GM12878 (cell line): ENCODE results near the gene COL18A1. TPM values are rescaled to one million over a fixed set of nuclear protein-coding genes. Genes with fewer than 3 reads are reported as not detected.

ENCODE experiments used
- ATAC-seq: fragments of 200-7000 bp; cut with Tn5 transposase; 3 replicates; pipeline ENCODE4 v1.9.1; 2020; ENCODE audit warnings: mild to moderate bottlenecking, moderate library complexity
- BruUV-seq: library from RNA; stranded (reverse); fragments of 400-500 nt; replicated peaks from 2 replicates; lab custom pipeline; 2021; lab: Mats Ljungman, UMichigan
- CTCF ChIA-PET: fragments of 300-600 bp; sonication (Branson Sonifier 250); formaldehyde crosslinking; extraction: SDS; loops from one replicate; lab custom pipeline; 2021; ENCODE audit warnings: inconsistent platforms; lab: Yijun Ruan, JAX
- POLR2A ChIA-PET: fragments of 350-600 bp; formaldehyde crosslinking; extraction: SDS; loops from one replicate; lab custom pipeline; 2021; ENCODE audit warnings: inconsistent platforms; lab: Charles Lee
- RAD21 ChIA-PET: fragments of 300-600 bp; sonication (Branson Sonifier 250); formaldehyde crosslinking; loops from one replicate; lab custom pipeline; 2023; ENCODE audit warnings: antibody characterized with exemption; ENCODE audit not compliant: unreplicated experiment; lab: Charles Lee
- SMC1A ChIA-PET: fragments of 300-600 bp; sonication (Branson Sonifier 250); formaldehyde crosslinking; loops from one replicate; lab custom pipeline; 2023; ENCODE audit not compliant: unreplicated experiment, uncharacterized antibody; lab: Charles Lee
- DNase-seq: peaks from one replicate; pipeline ENCODE4 v3.0.0-alpha.2; 2011; ENCODE audit warnings: low read depth, low spot score
- FAIRE-seq: peaks from 3 replicates; lab custom pipeline; 2011; peaks lifted over from hg19 to GRCh38; lab: Jason Lieb, UNC
- H2AFZ ChIP-seq: 2 replicates; pipeline ENCODE4 v1.6.0; 2011; ENCODE audit warnings: low read depth, low read length, control low read depth; ENCODE audit not compliant: control insufficient read depth
- H3K27ac ChIP-seq: 2 replicates; pipeline ENCODE4 v1.5.1; 2011; ENCODE audit warnings: control low read depth; ENCODE audit not compliant: control insufficient read depth, insufficient read depth
- H3K27me3 ChIP-seq, 2 experiments: replicated peaks in 1 of 2; 2 replicates each; pipeline versions ENCODE4 v1.6.0 to v1.6.1; 2011; ENCODE audit warnings: low read length in 1 of 2; ENCODE audit not compliant: control insufficient read depth in 2 of 2, insufficient read depth in 2 of 2
- H3K36me3 ChIP-seq, 2 experiments: 2 replicates each; pipeline ENCODE4 v1.5.1; 2011; ENCODE audit warnings: low read length in 1 of 2; ENCODE audit not compliant: control insufficient read depth in 2 of 2, insufficient read depth in 2 of 2
- H3K4me1 ChIP-seq: 2 replicates; pipeline ENCODE4 v1.6.1; 2011; ENCODE audit warnings: mild to moderate bottlenecking, low read length, moderate library complexity, mixed read lengths; ENCODE audit not compliant: control insufficient read depth, insufficient read depth
- H3K4me2 ChIP-seq: 2 replicates; pipeline ENCODE4 v1.6.0; 2011; ENCODE audit warnings: control low read depth; ENCODE audit not compliant: control insufficient read depth, insufficient read depth
- H3K4me3 ChIP-seq: fragments of 200-600 bp; sonication (generic); 2 replicates; pipeline ENCODE4 v1.5.1; 2016
- H3K79me2 ChIP-seq: 2 replicates; pipeline ENCODE4 v1.6.0; 2011; ENCODE audit warnings: low read length; ENCODE audit not compliant: control insufficient read depth, insufficient read depth
- H3K9ac ChIP-seq: 2 replicates; pipeline ENCODE4 v1.8.0; 2011; ENCODE audit warnings: low read length, control low read depth, mixed read lengths; ENCODE audit not compliant: control insufficient read depth, insufficient read depth
- H3K9me3 ChIP-seq: replicated peaks from 3 replicates; pipeline ENCODE4 v1.5.1; 2011; ENCODE audit warnings: mild to moderate bottlenecking, low read length; ENCODE audit not compliant: control insufficient read depth, insufficient read depth
- H4K20me1 ChIP-seq: 2 replicates; pipeline ENCODE4 v1.6.0; 2011; ENCODE audit not compliant: control insufficient read depth, insufficient read depth
- BCL3 ChIP-seq: IDR thresholded peaks from 2 replicates; pipeline ENCODE4 v1.6.1; 2011; ENCODE audit warnings: borderline replicate concordance, low read depth, mild to moderate bottlenecking, moderate library complexity, low read length; ENCODE audit not compliant: insufficient read depth, poor library complexity, severe bottlenecking
- CBFB ChIP-seq: IDR thresholded peaks from 2 replicates; pipeline ENCODE4 v1.6.1; 2016; ENCODE audit warnings: antibody characterized with exemption, low read depth
- CBX5 ChIP-seq: sonication (generic); IDR thresholded peaks from 2 replicates; pipeline ENCODE4 v1.6.1; 2016; ENCODE audit warnings: low read depth, moderate library complexity, mild to moderate bottlenecking, inconsistent platforms
- CEBPB ChIP-seq, 2 experiments: fragments of 150-350 bp in 1 of 2; IDR thresholded peaks; 2 replicates each; pipeline ENCODE4 v1.6.1; 2012 to 2014; ENCODE audit warnings: low read depth in 2 of 2, low read length in 2 of 2, borderline replicate concordance in 1 of 2, inconsistent platforms in 1 of 2
- EGR1 ChIP-seq, 2 experiments: IDR thresholded peaks; 1 replicate in 1 of 2; 2 replicates in 1 of 2; pipeline ENCODE4 v1.6.1; 2011 to 2012; ENCODE audit warnings: low read depth in 2 of 2, low read length in 2 of 2, borderline replicate concordance in 1 of 2, mild to moderate bottlenecking in 1 of 2, moderate library complexity in 1 of 2
- ETV6 ChIP-seq, 2 experiments: fragments of 450-650 bp in 1 of 2; IDR thresholded peaks in 1 of 2; conservative IDR thresholded peaks in 1 of 2; 2 replicates each; pipeline ENCODE4 v1.6.1; 2014; ENCODE audit warnings: antibody characterized with exemption in 1 of 2, borderline replicate concordance in 1 of 2, low read depth in 1 of 2, mild to moderate bottlenecking in 1 of 2, moderate library complexity in 1 of 2
- FOS ChIP-seq: IDR thresholded peaks from 3 replicates; pipeline ENCODE4 v1.6.1; 2011; ENCODE audit warnings: borderline replicate concordance; ENCODE audit not compliant: insufficient read length; ENCODE audit errors: extremely low read depth
- HCFC1 ChIP-seq: fragments of 150-350 bp; IDR thresholded peaks from 2 replicates; pipeline ENCODE4 v1.6.1; 2014; ENCODE audit warnings: low read length
- JUND ChIP-seq: IDR thresholded peaks from 2 replicates; pipeline ENCODE4 v1.6.1; 2012; ENCODE audit warnings: low read depth, mild to moderate bottlenecking, low read length, improper control_type of control experiment, moderate library complexity
- SMARCA5 ChIP-seq: fragments of 450-650 bp; IDR thresholded peaks from 2 replicates; pipeline ENCODE4 v1.6.1; 2017; ENCODE audit warnings: mild to moderate bottlenecking
- SMC3 ChIP-seq: IDR thresholded peaks from 2 replicates; pipeline ENCODE4 v1.6.1; 2011; ENCODE audit warnings: low read length, improper control_type of control experiment, borderline replicate concordance
- SREBF2 ChIP-seq: IDR thresholded peaks from 2 replicates; pipeline ENCODE4 v1.6.1; 2012; ENCODE audit warnings: mild to moderate bottlenecking, low read length
- TARDBP ChIP-seq: IDR thresholded peaks from 2 replicates; pipeline ENCODE4 v1.6.1; 2016; ENCODE audit warnings: borderline replicate concordance
- USF2 ChIP-seq: IDR thresholded peaks from 2 replicates; pipeline ENCODE4 v1.6.1; 2011; ENCODE audit warnings: low read depth, low read length, improper control_type of control experiment, borderline replicate concordance
- WGBS: methylation state at CpG from one replicate; pipeline ENCODE4 v1.1.6; 2016; ENCODE audit warnings: low lambda C conversion rate; ENCODE audit not compliant: insufficient replicate concordance, insufficient coverage; ENCODE audit errors: missing lambda C conversion rate; 5-methylcytosine and 5-hydroxymethylcytosine counted together
- in situ Hi-C: fragments of 300-500 bp; cut with MboI; formaldehyde crosslinking; loops from 9 replicates; pipeline ENCODE4 v1.14.3; 2018; ENCODE audit warnings: mixed read lengths
- intact Hi-C: fragments of 100-400 bp; cut with micrococcal nuclease; formaldehyde crosslinking; loops from one replicate; pipeline ENCODE4 v1.14.2; 2022; ENCODE audit not compliant: unreplicated experiment
- polyA plus RNA-seq, 11 experiments: library from polyadenylated mRNA; depleted of rRNA in 4 of 11; unstranded in 6 of 11; stranded (reverse) in 5 of 11; fragments of >200 nt; fragmentation: Nextera tagmentation in 4 of 11; fragmentation: Illumina TruSeq in 1 of 11; extraction: Ambion mirVana in 4 of 11; extraction: Trizol in 1 of 11; gene quantifications; 1 replicate in 1 of 11; 2 replicates in 10 of 11; pipeline versions ENCODE4 v1.2.1 to v1.2.3, GENCODE V29; 2011 to 2016; ENCODE audit warnings: inconsistent platforms in 2 of 11, missing spikeins in 2 of 11, low read depth in 1 of 11
- total RNA-seq, 4 experiments: library from RNA; depleted of rRNA in 3 of 4; stranded (reverse); fragments of >200 nt in 3 of 4; fragmentation: Illumina TruSeq in 1 of 4; extraction: Trizol in 1 of 4; gene quantifications; 2 replicates each; pipeline versions ENCODE4 v1.2.1 to v1.2.3, GENCODE V29; 2013 to 2021
- TF ChIP-seq, protein P1 (sequence below): fragments of 450-650 bp; conservative IDR thresholded peaks from 2 replicates; pipeline ENCODE4 v1.6.1; 2017; ENCODE audit warnings: mild to moderate bottlenecking, moderate library complexity
- TF ChIP-seq, protein P2 (sequence below): fragments of 150-350 bp; IDR thresholded peaks from 2 replicates; pipeline ENCODE4 v1.6.1; 2014; ENCODE audit warnings: mild to moderate bottlenecking, low read depth, low read length

Gene COL18A1
- total and polyA plus RNA-seq, 10 of the 15 experiments (the other 5 are each of a cell fraction or from before 2014, with no cell fraction given), result under 0.01 to 0.49 (median 0.09) TPM; not detected in 3

DNA sequence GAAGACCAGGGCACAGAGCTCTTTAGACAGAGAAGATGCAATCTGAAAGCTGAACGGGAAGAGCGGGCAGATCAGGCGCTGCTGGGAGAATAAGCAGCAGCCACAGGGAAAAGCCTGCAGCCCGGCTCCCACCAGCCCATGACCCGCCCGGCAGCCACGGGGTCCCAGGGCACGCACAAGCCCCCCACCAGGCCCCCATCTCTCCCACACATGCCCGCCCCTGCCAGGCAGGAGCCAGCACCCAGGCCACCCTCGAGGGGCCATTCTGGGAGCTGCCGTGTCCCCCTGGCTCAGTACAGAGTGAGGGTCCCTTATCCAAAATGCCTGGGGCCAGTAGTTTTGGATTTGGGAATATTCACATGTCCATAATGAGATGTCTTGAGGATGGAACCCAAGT lies 120.9 kb downstream of the COL18A1 start:
- Histone ChIP-seq H3K36me3 (peaks cover 6 to 29% of the 10 kb centered on the region in 2 experiments), H4K20me1 (no peaks in the 10 kb centered on the region), H3K4me3 (no peak overlapping the region), H3K4me2 (no peak overlapping the region), H3K79me2 (no peaks in the 10 kb centered on the region; the same call in 1 of the 2 replicates), H2AFZ (no peak overlapping the region), H3K27me3 (no peaks in the 10 kb centered on the region), H3K4me1 (no peaks in the 10 kb centered on the region), H3K27ac (no peak overlapping the region), H3K9me3 (peaks cover 3% of the 10 kb centered on the region; the same call in 2 of the 3 replicates), H3K9ac (no peak overlapping the region)
- TF ChIP-seq CBFB, result no peak
- no peak for TF ChIP-seq JUND
- no peak for TF ChIP-seq USF2
- TF ChIP-seq FOS, result no peak
- TF ChIP-seq CEBPB (IDR thresholded peaks at IDR 0.05; ENCODE audit: borderline replicate concordance in 1 of 2, low read depth in 2 of 2, low read length in 2 of 2), result no peak
- no peak for TF ChIP-seq CBX5
- TF ChIP-seq, protein P1, sequence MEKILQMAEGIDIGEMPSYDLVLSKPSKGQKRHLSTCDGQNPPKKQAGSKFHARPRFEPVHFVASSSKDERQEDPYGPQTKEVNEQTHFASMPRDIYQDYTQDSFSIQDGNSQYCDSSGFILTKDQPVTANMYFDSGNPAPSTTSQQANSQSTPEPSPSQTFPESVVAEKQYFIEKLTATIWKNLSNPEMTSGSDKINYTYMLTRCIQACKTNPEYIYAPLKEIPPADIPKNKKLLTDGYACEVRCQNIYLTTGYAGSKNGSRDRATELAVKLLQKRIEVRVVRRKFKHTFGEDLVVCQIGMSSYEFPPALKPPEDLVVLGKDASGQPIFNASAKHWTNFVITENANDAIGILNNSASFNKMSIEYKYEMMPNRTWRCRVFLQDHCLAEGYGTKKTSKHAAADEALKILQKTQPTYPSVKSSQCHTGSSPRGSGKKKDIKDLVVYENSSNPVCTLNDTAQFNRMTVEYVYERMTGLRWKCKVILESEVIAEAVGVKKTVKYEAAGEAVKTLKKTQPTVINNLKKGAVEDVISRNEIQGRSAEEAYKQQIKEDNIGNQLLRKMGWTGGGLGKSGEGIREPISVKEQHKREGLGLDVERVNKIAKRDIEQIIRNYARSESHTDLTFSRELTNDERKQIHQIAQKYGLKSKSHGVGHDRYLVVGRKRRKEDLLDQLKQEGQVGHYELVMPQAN, result no peak
- no peak for TF ChIP-seq SREBF2
- TF ChIP-seq, protein P2, sequence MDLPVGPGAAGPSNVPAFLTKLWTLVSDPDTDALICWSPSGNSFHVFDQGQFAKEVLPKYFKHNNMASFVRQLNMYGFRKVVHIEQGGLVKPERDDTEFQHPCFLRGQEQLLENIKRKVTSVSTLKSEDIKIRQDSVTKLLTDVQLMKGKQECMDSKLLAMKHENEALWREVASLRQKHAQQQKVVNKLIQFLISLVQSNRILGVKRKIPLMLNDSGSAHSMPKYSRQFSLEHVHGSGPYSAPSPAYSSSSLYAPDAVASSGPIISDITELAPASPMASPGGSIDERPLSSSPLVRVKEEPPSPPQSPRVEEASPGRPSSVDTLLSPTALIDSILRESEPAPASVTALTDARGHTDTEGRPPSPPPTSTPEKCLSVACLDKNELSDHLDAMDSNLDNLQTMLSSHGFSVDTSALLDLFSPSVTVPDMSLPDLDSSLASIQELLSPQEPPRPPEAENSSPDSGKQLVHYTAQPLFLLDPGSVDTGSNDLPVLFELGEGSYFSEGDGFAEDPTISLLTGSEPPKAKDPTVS, result no peak
- no peak for TF ChIP-seq SMARCA5
- TF ChIP-seq BCL3, result no peak
- no peak for TF ChIP-seq ETV6 (conservative IDR thresholded peaks at IDR 0.05 in 1 of 2, IDR thresholded peaks at IDR 0.05 in 1 of 2; ENCODE audit: borderline replicate concordance in 1 of 2, low read depth in 1 of 2)
- no peak for TF ChIP-seq TARDBP
- TF ChIP-seq SMC3, result no peak
- TF ChIP-seq EGR1 (IDR thresholded peaks at IDR 0.05; ENCODE audit: borderline replicate concordance in 1 of 2, low read depth in 2 of 2, low read length in 2 of 2), result no peak
- no peak for TF ChIP-seq HCFC1
- ChIA-PET CTCF (no interaction called here), SMC1A (no interaction called here), POLR2A (no interaction called here), RAD21 (no interaction called here)
- WGBS, result 97% methylated on average over 11 of the region's 11 CpGs
- intact Hi-C loops, result no loop called here
- no peak for FAIRE-seq
- no peak for DNase-seq
- in situ Hi-C loops, result no loop called here
- BruUV-seq, result no TSS peak
- no peak for ATAC-seq
